Stimulated activated CD8-positive, alpha-beta memory T cell treated with anti-CD3 and anti-CD28 coated beads, Interleukin-2, amount 100 ng/mL, for 1 hour (primary cell): ENCODE data around the gene FRS2.

Experiments used
- DNase-seq, 2 donors: peaks; one replicate each; pipeline ENCODE4 v3.0.0-alpha.2; 2020; ENCODE audit warnings: low read depth in 2 of 2

The FRS2 gene

GRCh38 chr12:69501154-69501895 lies 31.1 kb downstream of the FRS2 start:
- DNase-seq: no peak

GRCh38 chr12:69502345-69503081 lies 32.3 kb downstream of the FRS2 start:
- DNase-seq: no peak

- no peak for DNase-seq
These were observed 37.9 kb downstream of the FRS2 start for GRCh38 chr12:69508091-69508490.

- no peak for DNase-seq
These were observed 38.4 kb downstream of the FRS2 start for GRCh38 chr12:69508621-69509020.

GRCh38 chr12:69509308-69509736 lies 39.1 kb downstream of the FRS2 start:
- DNase-seq: no peak

- DNase-seq: no peak
These were observed 40.0 kb downstream of the FRS2 start for GRCh38 chr12:69509904-69510827.

GRCh38 chr12:69511016-69511415 lies 40.8 kb downstream of the FRS2 start:
- no peak for DNase-seq

- no peak for DNase-seq
These were observed 41.5 kb downstream of the FRS2 start for GRCh38 chr12:69511469-69512267.

- DNase-seq: no peak
These were observed 42.6 kb downstream of the FRS2 start for GRCh38 chr12:69512820-69513219.

GRCh38 chr12:69513297-69513696 lies 43.1 kb downstream of the FRS2 start:
- no peak for DNase-seq

- DNase-seq: no peak
These were observed 43.9 kb downstream of the FRS2 start for GRCh38 chr12:69514111-69514510.

GRCh38 chr12:69514845-69515244 lies 44.7 kb downstream of the FRS2 start:
- DNase-seq: no peak

GRCh38 chr12:69515394-69515930 lies 45.3 kb downstream of the FRS2 start:
- no peak for DNase-seq

GRCh38 chr12:69516950-69517349 lies 46.8 kb downstream of the FRS2 start:
- no peak for DNase-seq

GRCh38 chr12:69517406-69517805 lies 47.2 kb downstream of the FRS2 start:
- DNase-seq: no peak

GRCh38 chr12:69519871-69520270 lies 49.7 kb downstream of the FRS2 start:
- no peak for DNase-seq

- no peak for DNase-seq
These were observed 53.5 kb downstream of the FRS2 start for GRCh38 chr12:69523433-69524330.

GRCh38 chr12:69524331-69524630 lies 54.1 kb downstream of the FRS2 start:
- DNase-seq: no peak

GRCh38 chr12:69524755-69525469 lies 54.7 kb downstream of the FRS2 start:
- DNase-seq: no peak
